Suppressor macrophage treated with lipopolysaccharide for 1 hour (primary cell): Measurements from ENCODE around the gene PTPRN2.
"Not testable (repeated sequence)": the region's sequence is repeated elsewhere in the genome, so short reads cannot be mapped to it uniquely, and the experiment has no call there.

Experiments used
- DNase-seq, 3 donors: peaks; one replicate each; pipeline ENCODE4 v3.0.0-alpha.2; 2020 to 2022

The PTPRN2 gene

DNA sequence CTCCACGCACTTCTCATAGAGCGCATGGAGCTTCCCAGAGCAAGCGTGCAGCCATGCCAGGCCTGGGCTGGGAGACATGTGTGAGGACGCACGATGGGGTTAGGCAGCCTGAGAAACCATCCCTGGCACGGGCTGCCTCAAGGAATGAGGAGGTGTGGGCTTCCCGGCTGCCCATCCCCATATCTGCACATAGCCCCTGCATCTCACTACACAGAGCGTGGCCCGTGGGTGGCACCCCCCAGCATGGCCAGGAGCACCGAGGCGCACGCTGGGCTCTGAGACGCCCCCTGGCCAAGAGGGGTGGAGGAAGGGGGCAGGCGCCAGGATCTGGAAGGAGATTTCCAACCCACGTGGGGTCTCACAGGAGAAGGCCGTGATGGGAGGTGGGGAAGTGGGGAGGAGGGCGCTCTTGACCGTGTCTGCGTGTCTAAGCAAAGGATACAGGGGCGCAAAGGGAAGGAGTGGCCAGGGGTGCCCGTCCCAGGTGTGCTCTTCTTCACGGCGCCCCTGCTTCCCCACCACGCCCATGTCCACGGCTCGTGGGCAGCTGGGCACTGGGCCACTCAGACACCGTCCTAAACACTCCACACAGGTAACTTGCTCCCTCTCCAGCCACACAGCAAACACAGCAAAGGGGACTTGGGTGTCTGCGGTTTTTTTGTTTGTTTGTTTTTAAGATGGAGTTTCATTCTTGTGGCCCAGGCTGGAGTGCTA lies 340.5 kb downstream of the PTPRN2 start:
- DNase-seq, result no peak

- DNase-seq, result no peak
Measured at GRCh38 chr7:158246272-158246959, 341.2 kb downstream of the PTPRN2 start.

- DNase-seq, result no peak
Measured at GRCh38 chr7:158245724-158246041, 341.9 kb downstream of the PTPRN2 start.

GRCh38 chr7:158244873-158245723 lies 342.5 kb downstream of the PTPRN2 start:
- no peak for DNase-seq

DNA sequence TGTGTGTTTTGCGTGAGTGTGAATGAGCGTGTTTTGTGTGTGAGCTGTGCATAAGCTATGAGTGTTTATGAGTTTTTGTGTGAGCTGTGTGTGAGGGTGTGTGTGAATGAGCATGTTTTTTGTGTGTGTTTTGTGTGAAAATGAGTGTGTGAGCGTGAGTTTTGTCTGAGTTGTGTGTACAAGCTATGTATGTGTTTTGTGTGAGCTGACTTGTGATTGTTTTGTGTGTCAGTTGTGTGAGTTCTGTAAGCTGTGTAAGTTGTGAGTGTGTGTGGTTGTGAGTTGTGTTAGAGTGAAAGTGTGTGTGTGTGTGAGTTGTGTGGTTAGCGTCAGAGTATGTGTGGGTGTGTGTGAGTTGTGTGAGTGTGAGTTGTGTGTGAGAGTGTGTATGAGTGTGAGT lies 343.2 kb downstream of the PTPRN2 start:
- no peak for DNase-seq

- no peak for DNase-seq
Measured at GRCh38 chr7:158241919-158242318, 345.7 kb downstream of the PTPRN2 start.

- no peak for DNase-seq
Measured at GRCh38 chr7:158240801-158241200, 346.8 kb downstream of the PTPRN2 start.

- DNase-seq, result no peak
Measured at GRCh38 chr7:158239290-158239981, 348.2 kb downstream of the PTPRN2 start.

- no peak for DNase-seq
Measured at GRCh38 chr7:158238616-158239289, 348.9 kb downstream of the PTPRN2 start.

DNA sequence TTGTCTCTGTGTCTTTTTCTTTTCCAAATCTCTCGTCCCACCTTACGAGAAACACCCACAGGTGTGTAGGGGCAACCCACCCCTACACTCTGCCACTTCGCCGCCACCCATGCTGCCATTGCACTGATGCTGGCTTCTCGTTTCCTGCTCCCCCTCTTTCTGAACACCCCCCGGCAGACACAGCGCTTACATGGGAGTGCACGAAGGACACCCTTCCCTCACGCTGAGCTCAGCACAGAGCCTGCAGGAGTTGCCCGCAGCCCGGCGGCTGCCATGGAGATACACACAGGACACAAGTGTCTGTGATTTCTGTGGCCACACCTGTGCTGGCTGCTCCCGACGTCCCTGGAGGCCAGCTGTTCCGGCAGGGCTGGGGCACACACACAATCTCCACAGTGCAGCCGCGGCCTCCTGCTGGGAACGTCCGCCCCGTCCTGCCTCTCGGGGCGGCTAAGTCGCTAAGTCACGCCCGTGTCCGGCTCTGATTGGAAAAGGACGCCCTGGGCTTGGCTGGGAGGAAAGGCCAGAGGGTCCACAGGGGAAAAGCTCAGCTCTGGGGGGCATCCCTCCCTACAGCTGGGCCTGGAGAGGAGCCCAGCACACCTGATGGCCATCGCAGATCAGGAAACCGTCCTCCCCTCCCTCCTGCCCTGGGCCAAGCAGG lies 349.8 kb downstream of the PTPRN2 start:
- DNase-seq, result no peak

- DNase-seq, result no peak
Measured at GRCh38 chr7:158236400-158236799, 351.2 kb downstream of the PTPRN2 start.

- no peak for DNase-seq
Measured at GRCh38 chr7:158235862-158236261, 351.8 kb downstream of the PTPRN2 start.

- no peak for DNase-seq
Measured at GRCh38 chr7:158229945-158230344, 357.7 kb downstream of the PTPRN2 start.

- DNase-seq, result no peak
Measured at GRCh38 chr7:158228986-158229385, 358.6 kb downstream of the PTPRN2 start.

GRCh38 chr7:158228131-158228530 lies 359.5 kb downstream of the PTPRN2 start:
- DNase-seq, result no peak

DNA sequence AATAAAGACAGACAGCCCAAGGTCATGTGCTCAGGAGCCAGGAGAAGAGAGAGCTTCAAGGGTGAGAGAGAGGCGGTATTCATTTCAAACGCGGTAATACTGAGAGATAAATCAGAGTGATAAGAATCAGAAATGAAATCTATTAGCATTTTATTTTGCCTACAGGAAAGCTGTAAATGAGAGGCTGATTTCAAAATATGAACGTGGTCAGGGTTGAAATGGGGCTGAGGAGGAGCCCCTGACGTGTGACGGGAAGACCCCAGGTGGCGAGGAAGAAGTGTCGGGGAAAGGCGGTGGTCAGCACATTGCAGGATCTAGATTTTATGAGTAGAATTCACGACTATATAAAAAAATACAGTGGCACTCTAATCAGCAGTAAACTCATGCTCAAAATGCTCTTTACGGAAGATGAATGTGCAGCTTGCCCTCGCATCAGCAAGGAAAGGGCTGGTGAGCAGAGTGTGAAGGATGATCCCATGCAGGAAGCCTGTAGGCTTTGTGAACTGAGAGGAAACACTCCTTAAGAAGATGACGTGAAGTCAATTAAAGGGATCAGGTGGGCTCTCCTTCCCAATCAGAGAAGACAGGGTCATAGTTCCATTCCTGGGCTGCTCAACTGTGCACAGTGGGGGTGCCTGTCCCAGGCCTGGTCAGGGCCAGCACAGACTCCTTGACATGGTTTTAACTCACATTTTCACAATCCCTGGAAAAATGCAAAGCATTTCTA lies 360.2 kb downstream of the PTPRN2 start:
- DNase-seq, result no peak

- no peak for DNase-seq
Measured at GRCh38 chr7:158216198-158216597, 371.4 kb downstream of the PTPRN2 start.

DNA sequence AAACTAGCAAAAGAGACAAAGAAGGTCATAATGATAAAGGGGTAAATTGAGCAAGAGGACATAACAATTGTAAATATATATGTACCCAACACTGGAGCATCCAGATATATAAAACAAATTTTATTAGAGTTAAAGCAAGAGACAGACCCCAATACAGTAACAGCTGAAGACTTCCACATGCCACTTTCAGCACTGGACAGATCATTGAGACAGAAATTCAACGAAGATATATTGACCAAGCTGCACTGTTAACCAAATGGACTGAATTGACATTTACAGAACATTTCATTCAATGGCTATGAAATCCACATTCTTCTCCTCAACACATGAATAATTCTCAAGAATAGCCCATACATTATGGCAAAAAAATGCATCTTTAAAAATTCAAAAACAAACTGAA lies 378.2 kb downstream of the PTPRN2 start:
- no peak for DNase-seq

GRCh38 chr7:158206341-158206740 lies 381.3 kb downstream of the PTPRN2 start:
- no peak for DNase-seq

- DNase-seq, result no peak
Measured at GRCh38 chr7:158204453-158204852, 383.2 kb downstream of the PTPRN2 start.

DNA sequence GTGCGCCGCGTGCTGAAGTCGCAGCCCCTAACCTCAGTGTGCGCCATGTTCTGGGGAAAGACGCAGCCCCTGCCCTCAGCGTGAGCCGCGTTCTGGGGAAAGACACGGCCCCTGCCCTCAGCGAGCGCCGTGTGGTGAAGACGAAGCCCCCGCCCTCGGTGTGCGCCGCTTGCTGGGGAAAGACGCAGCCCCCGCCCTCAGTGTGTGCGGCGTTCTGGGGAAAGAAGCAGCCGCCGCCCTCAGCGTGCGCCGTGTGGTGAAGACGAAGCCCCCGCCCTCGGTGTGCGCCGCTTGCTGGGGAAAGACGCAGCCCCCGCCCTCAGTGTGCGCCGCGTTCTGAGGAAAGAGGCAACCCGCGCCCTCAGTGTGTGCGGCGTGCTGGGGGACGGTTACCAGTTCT lies 383.7 kb downstream of the PTPRN2 start:
- DNase-seq, result not testable (repeated sequence)
